ENCODE measurements around the gene CAST.

GRCh38 chr5:96633820-96634219, 28.4 kb upstream of the CAST start:
- TF ChIP-seq POLR2AphosphoS5 (IDR thresholded peaks at IDR 0.05; ENCODE audit: low read depth, low read length): no peak
- no peak for TF ChIP-seq POLR2A (IDR thresholded peaks at IDR 0.05; ENCODE audit: low read depth, low read length)
